Measurements from ENCODE around the gene PIK3C2G. TPM values are rescaled to one million over a fixed set of nuclear protein-coding genes. Genes with fewer than 3 reads are reported as not detected.

Gene PIK3C2G
- total RNA-seq, 1 donor from 2014 or later = 2.7 TPM

- no peaks in the 10 kb centered on the region for H3K36me3 Mint-ChIP-seq
- no peaks in the 10 kb centered on the region for H3K9me3 Mint-ChIP-seq
- H3K4me1 Mint-ChIP-seq = peaks cover 8% of the 10 kb centered on the region
- no peak for TF ChIP-seq CTCF (IDR thresholded peaks at IDR 0.05; ENCODE audit: unreplicated experiment)
- no peak overlapping the region for H3K27ac Mint-ChIP-seq
- no peak for DNase-seq (ENCODE audit: low spot score in 2 of 2, unreplicated experiment in 2 of 2)
- no peak overlapping the region for H3K4me3 Mint-ChIP-seq
- no peaks in the 10 kb centered on the region for H3K27me3 Mint-ChIP-seq (ENCODE audit: low read depth)
Observed at GRCh38 chr12:18479256-18479655, 217.9 kb downstream of the PIK3C2G start.

GRCh38 chr12:18482601-18483120, 221.3 kb downstream of the PIK3C2G start:
- Mint-ChIP-seq H3K27ac (no peak overlapping the region), H3K9me3 (no peaks in the 10 kb centered on the region), H3K4me1 (peaks cover 8% of the 10 kb centered on the region), H3K4me3 (no peak overlapping the region), H3K27me3 (ENCODE audit: low read depth) (no peaks in the 10 kb centered on the region), H3K36me3 (no peaks in the 10 kb centered on the region)
- TF ChIP-seq CTCF (IDR thresholded peaks at IDR 0.05; ENCODE audit: unreplicated experiment) = no peak
- DNase-seq (ENCODE audit: low spot score in 2 of 2, unreplicated experiment in 2 of 2) = no peak

- Mint-ChIP-seq H3K27ac (no peak overlapping the region), H3K9me3 (no peaks in the 10 kb centered on the region), H3K4me3 (no peak overlapping the region), H3K36me3 (no peaks in the 10 kb centered on the region), H3K4me1 (peaks cover 15% of the 10 kb centered on the region), H3K27me3 (ENCODE audit: low read depth) (no peaks in the 10 kb centered on the region)
- TF ChIP-seq CTCF (IDR thresholded peaks at IDR 0.05; ENCODE audit: unreplicated experiment) = no peak
- no peak for DNase-seq (ENCODE audit: low spot score in 2 of 2, unreplicated experiment in 2 of 2)
Observed at GRCh38 chr12:18483698-18484325, 222.5 kb downstream of the PIK3C2G start.

- H3K9me3 Mint-ChIP-seq = no peaks in the 10 kb centered on the region
- H3K4me1 Mint-ChIP-seq = peaks cover 18% of the 10 kb centered on the region
- H3K27me3 Mint-ChIP-seq (ENCODE audit: low read depth) = no peaks in the 10 kb centered on the region
- H3K4me3 Mint-ChIP-seq = no peak overlapping the region
- no peaks in the 10 kb centered on the region for H3K36me3 Mint-ChIP-seq
- no peak for DNase-seq (ENCODE audit: low spot score in 2 of 2, unreplicated experiment in 2 of 2)
- no peak overlapping the region for H3K27ac Mint-ChIP-seq
- no peak for TF ChIP-seq CTCF (IDR thresholded peaks at IDR 0.05; ENCODE audit: unreplicated experiment)
Observed at GRCh38 chr12:18486036-18486435, 224.7 kb downstream of the PIK3C2G start.

GRCh38 chr12:18487509-18487908, 226.2 kb downstream of the PIK3C2G start:
- DNase-seq (ENCODE audit: low spot score in 2 of 2, unreplicated experiment in 2 of 2) = no peak
- H3K27me3 Mint-ChIP-seq (ENCODE audit: low read depth) = no peaks in the 10 kb centered on the region
- TF ChIP-seq CTCF (IDR thresholded peaks at IDR 0.05; ENCODE audit: unreplicated experiment) = no peak
- H3K4me1 Mint-ChIP-seq = peaks cover 26% of the 10 kb centered on the region
- H3K4me3 Mint-ChIP-seq = no peak overlapping the region
- no peaks in the 10 kb centered on the region for H3K9me3 Mint-ChIP-seq
- no peak overlapping the region for H3K27ac Mint-ChIP-seq
- no peaks in the 10 kb centered on the region for H3K36me3 Mint-ChIP-seq

All from mesothelial cell of epicardium (in vitro differentiated cells).